Osteoblast (primary cell): Measurements from ENCODE around the gene SDF2. TPM values are rescaled to one million over a fixed set of nuclear protein-coding genes. Genes with fewer than 3 reads are reported as not detected.

Experiments
- DNase-seq: peaks from one replicate; pipeline ENCODE4 v3.0.0; 2011; ENCODE audit warnings: low spot score, mixed read lengths; ENCODE audit not compliant: insufficient read length; ENCODE audit errors: missing footprints
- H2AFZ ChIP-seq: 2 replicates; pipeline ENCODE4 v1.6.0; 2011; ENCODE audit warnings: mild to moderate bottlenecking, low read length
- H3K27ac ChIP-seq: 2 replicates; pipeline ENCODE4 v1.5.1; 2011; ENCODE audit warnings: mild to moderate bottlenecking, low read depth, low read length, moderate library complexity
- H3K27me3 ChIP-seq: 2 replicates; pipeline ENCODE4 v1.6.0; 2012; ENCODE audit warnings: mild to moderate bottlenecking, control low read depth, inconsistent platforms, low read length, moderate library complexity; ENCODE audit not compliant: insufficient read depth
- H3K36me3 ChIP-seq: 2 replicates; pipeline ENCODE4 v1.5.1; 2011; ENCODE audit warnings: mild to moderate bottlenecking, low read length, control low read depth, moderate library complexity; ENCODE audit not compliant: insufficient read depth
- H3K4me1 ChIP-seq: 2 replicates; pipeline ENCODE4 v1.5.1; 2011; ENCODE audit warnings: mild to moderate bottlenecking, low read length, control low read depth, moderate library complexity; ENCODE audit not compliant: insufficient read depth
- H3K4me2 ChIP-seq: 2 replicates; pipeline ENCODE4 v1.6.0; 2011; ENCODE audit warnings: mild to moderate bottlenecking, low read length; ENCODE audit not compliant: insufficient read depth
- H3K4me3 ChIP-seq: fragments of 200-600 bp; sonication (generic); 3 replicates; pipeline ENCODE4 v1.5.1; 2012; ENCODE audit warnings: mild to moderate bottlenecking, low read length, inconsistent platforms; ENCODE audit not compliant: insufficient read depth
- H3K79me2 ChIP-seq: 2 replicates; pipeline ENCODE4 v1.6.0; 2012; ENCODE audit warnings: mild to moderate bottlenecking, low read length, control low read depth, inconsistent platforms; ENCODE audit not compliant: insufficient read depth
- H3K9me3 ChIP-seq: 2 replicates; pipeline ENCODE4 v1.5.1; 2011; ENCODE audit warnings: low read depth, low read length, control low read depth
- H4K20me1 ChIP-seq: 2 replicates; pipeline ENCODE4 v1.6.0; 2012; ENCODE audit warnings: mild to moderate bottlenecking, low read length, control low read depth; ENCODE audit not compliant: insufficient read depth
- CTCF ChIP-seq: IDR thresholded peaks from 2 replicates; pipeline ENCODE4 v1.5.1; 2011; ENCODE audit warnings: mild to moderate bottlenecking, low read depth, low read length, moderate library complexity; ENCODE audit errors: extremely low read depth
- total RNA-seq: library from RNA; depleted of rRNA; stranded (reverse); fragments of >200 nt; gene quantifications from 2 replicates; pipeline ENCODE4 v1.2.3, GENCODE V29; 2012

Gene SDF2
- total RNA-seq, 1 donor, result 40.9 TPM

GRCh38 chr17:28684963-28685362 is 23.3 kb upstream of the SDF2 start:
- DNase-seq, result no peak
- no peak for TF ChIP-seq CTCF
- Histone ChIP-seq H3K4me1 (no peaks in the 10 kb centered on the region), H3K4me2 (no peak overlapping the region), H4K20me1 (peaks cover 2% of the 10 kb centered on the region), H3K27me3 (no peaks in the 10 kb centered on the region), H3K4me3 (no peak overlapping the region), H3K9me3 (no peaks in the 10 kb centered on the region), H2AFZ (no peak overlapping the region), H3K27ac (no peak overlapping the region), H3K36me3 (peaks cover 93% of the 10 kb centered on the region), H3K79me2 (no peaks in the 10 kb centered on the region)

- no peaks in the 10 kb centered on the region for H3K27me3 ChIP-seq
- H2AFZ ChIP-seq, result no peak overlapping the region
- no peak overlapping the region for H3K27ac ChIP-seq
- H3K4me1 ChIP-seq, result no peaks in the 10 kb centered on the region
- H3K36me3 ChIP-seq, result peaks cover 92% of the 10 kb centered on the region
- TF ChIP-seq CTCF, result no peak
- peaks cover 2% of the 10 kb centered on the region for H4K20me1 ChIP-seq
- H3K4me3 ChIP-seq, result no peak overlapping the region
- no peak overlapping the region for H3K4me2 ChIP-seq
- H3K79me2 ChIP-seq, result no peaks in the 10 kb centered on the region
- DNase-seq, result no peak
- no peaks in the 10 kb centered on the region for H3K9me3 ChIP-seq
Measured at GRCh38 chr17:28682655-28683054, 20.9 kb upstream of the SDF2 start.

GRCh38 chr17:28675980-28676379 is 14.3 kb upstream of the SDF2 start:
- H3K9me3 ChIP-seq, result no peaks in the 10 kb centered on the region
- no peak overlapping the region for H2AFZ ChIP-seq
- peaks cover 89% of the 10 kb centered on the region for H3K36me3 ChIP-seq
- H3K79me2 ChIP-seq, result peaks cover 11% of the 10 kb centered on the region
- H3K27ac ChIP-seq, result no peak overlapping the region
- DNase-seq, result no peak
- H3K4me3 ChIP-seq, result no peak overlapping the region
- no peaks in the 10 kb centered on the region for H3K27me3 ChIP-seq
- H4K20me1 ChIP-seq, result peaks cover 9% of the 10 kb centered on the region
- peak; percentile 20 for TF ChIP-seq CTCF
- H3K4me2 ChIP-seq, result no peak overlapping the region
- no peaks in the 10 kb centered on the region for H3K4me1 ChIP-seq

GRCh38 chr17:28675490-28675889 is 13.8 kb upstream of the SDF2 start:
- Histone ChIP-seq H2AFZ (no peak overlapping the region), H3K9me3 (no peaks in the 10 kb centered on the region), H3K4me1 (no peaks in the 10 kb centered on the region), H3K27me3 (no peaks in the 10 kb centered on the region), H3K79me2 (peaks cover 14% of the 10 kb centered on the region), H3K36me3 (peaks cover 87% of the 10 kb centered on the region), H3K4me2 (no peak overlapping the region), H4K20me1 (peaks cover 9% of the 10 kb centered on the region), H3K27ac (peak overlapping the region; percentile 54), H3K4me3 (no peak overlapping the region)
- TF ChIP-seq CTCF, result no peak
- DNase-seq, result no peak
